ENCODE results near the gene PPFIA4.
A peak's percentile ranks its signal among the peaks of the same experiment; 100 is the strongest.

The PPFIA4 gene

DNA sequence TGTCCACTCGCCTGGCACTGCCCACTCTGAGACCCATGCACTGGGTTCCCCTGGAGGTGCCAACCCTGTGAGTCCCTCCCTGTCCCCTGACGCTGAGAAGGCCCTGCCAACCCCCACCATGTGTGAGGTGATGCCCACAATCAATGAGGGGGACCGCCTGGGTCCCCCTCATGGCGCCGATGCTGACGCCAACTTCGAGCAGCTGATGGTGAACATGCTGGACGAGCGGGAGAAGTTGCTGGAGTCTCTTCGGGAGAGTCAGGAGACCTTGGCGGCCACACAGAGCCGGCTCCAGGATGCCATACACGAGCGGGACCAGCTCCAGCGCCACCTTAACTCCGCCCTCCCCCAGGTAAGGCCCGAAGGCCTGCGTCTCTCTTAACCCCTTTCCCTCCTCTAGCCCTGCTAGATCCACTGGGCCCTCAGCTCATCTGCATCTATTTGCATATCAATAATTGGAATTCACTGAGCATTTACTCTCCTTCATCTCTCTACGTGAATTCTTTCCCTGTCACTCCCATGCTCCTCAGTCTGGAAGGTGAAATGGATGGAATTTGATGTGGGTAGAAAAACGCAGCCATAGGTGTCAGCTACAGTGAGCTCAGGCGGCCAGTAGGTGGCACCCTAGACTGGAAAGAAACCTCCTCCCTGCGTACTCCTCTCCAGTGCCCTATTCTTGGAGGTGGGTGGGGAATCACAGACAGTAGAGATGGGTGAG lies 12.8 kb downstream of the PPFIA4 start:
- peak; percentile 89 for DNase-seq (ENCODE audit: low spot score)
- H3K27ac ChIP-seq: peak overlapping the region; percentile 69
- ChIA-PET POLR2A (ENCODE audit: low non-redundant PET) (no interaction called here), CTCF (interaction anchor here (0.6 to 6.6 kb wide), 56 partner anchors 9 to 1220 kb away, joined by 3 to 197 read pairs (median 5); partner anchors contain the start of genes ADORA1, MYBPH, PPFIA4 and TMEM183A)
- TF ChIP-seq, protein P1, sequence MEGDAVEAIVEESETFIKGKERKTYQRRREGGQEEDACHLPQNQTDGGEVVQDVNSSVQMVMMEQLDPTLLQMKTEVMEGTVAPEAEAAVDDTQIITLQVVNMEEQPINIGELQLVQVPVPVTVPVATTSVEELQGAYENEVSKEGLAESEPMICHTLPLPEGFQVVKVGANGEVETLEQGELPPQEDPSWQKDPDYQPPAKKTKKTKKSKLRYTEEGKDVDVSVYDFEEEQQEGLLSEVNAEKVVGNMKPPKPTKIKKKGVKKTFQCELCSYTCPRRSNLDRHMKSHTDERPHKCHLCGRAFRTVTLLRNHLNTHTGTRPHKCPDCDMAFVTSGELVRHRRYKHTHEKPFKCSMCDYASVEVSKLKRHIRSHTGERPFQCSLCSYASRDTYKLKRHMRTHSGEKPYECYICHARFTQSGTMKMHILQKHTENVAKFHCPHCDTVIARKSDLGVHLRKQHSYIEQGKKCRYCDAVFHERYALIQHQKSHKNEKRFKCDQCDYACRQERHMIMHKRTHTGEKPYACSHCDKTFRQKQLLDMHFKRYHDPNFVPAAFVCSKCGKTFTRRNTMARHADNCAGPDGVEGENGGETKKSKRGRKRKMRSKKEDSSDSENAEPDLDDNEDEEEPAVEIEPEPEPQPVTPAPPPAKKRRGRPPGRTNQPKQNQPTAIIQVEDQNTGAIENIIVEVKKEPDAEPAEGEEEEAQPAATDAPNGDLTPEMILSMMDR (conservative IDR thresholded peaks at IDR 0.05; ENCODE audit: low read depth): peak; percentile 91

DNA sequence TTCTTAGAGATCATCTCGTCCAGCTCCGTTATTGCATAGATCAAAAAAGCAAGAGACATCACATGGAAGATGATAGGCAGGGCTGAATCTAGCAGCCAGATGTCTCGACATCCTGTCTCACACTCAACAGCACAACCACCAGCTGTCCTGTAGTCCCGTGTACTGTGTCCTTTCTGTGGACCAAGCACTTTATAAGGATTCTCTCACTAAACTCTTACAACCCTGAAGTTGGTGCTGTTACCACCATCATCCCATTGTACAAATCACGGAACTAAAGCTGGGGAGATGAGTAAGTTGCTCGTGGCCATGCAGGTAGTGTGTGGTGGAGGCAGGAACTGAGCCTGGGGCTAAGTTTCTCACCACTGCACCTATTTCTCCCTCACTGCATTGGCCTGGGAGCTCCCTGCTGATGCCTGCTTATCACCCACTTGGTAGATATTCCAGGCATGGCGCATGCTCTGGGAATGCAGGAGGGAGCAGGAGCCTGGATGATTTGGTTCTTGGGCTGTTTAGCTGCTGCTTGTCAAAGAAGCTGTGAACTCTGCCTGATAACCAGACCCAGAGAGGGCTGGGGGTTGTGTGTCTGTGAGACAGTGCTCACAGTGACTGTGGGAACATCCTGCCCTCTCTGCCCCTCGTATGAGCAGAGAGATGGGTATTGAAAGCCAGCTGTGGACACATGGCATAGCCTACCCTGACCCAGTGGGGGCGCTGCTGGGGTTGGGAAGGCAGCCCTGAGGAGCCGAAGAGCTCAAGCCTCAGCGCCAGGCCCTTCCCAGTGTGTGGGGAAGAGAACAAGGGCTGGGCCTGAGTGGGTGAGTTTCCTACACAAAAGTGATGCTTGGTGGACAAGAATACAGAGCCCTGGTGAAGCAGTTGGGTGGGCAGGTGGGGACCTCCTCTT lies 13.6 kb downstream of the PPFIA4 start:
- ChIA-PET POLR2A (ENCODE audit: low non-redundant PET) (no interaction called here), CTCF (interaction anchor here (0.6 to 6.6 kb wide), 53 partner anchors 10 to 1221 kb away, joined by 3 to 197 read pairs (median 6); partner anchors contain the start of genes ADORA1, MYBPH, PPFIA4 and TMEM183A)
- TF ChIP-seq, protein P1 (conservative IDR thresholded peaks at IDR 0.05; ENCODE audit: low read depth): peak; percentile 63; the same call in 1 of the 2 replicates
- H3K27ac ChIP-seq: no peak overlapping the region
- DNase-seq (ENCODE audit: low spot score): no peak

DNA sequence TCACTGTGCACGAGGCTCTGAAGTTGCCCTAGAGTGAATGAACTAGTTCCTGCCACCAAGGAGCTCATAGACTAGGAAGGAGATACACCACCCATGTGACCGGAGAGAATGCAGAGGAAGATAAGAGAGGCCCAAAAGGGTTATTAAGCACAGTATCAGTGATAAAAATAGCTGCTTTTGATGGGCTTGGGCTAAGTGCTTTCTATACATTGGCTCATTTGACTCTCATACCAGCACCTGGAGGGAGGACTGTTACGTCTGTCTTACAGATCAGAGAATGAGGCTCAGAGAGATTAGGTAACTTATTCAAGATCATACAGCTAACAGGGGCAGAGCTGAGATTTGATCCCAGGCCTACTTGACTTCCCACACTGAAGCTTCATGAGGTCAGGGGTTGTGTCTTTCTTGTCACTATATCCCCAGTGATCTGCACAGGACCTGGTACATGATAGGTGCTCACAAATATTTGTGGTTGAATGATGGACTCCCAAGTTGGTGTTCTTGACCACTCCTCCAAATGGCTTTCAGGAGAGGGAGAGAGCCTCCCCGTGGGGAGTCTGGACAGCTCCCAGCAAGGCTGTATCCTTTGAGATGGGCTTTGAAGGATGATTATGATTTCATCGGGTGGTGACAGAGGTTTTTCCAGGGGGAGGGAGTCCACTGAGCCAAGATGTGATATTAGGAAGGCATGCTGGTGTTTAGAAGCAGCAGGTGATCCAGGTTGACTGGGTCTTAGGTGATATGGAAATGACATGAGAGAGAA lies 14.4 kb downstream of the PPFIA4 start:
- TF ChIP-seq, protein P1 (conservative IDR thresholded peaks at IDR 0.05; ENCODE audit: low read depth): no peak
- CTCF ChIA-PET: interaction anchor here (0.6 to 6.6 kb wide), 24 partner anchors 9 to 1095 kb away, joined by 3 to 197 read pairs (median 9); partner anchors contain the start of genes ADORA1, MYBPH and PPFIA4
- DNase-seq (ENCODE audit: low spot score): no peak
- H3K27ac ChIP-seq: no peak overlapping the region
- POLR2A ChIA-PET (ENCODE audit: low non-redundant PET): no interaction called here

DNA sequence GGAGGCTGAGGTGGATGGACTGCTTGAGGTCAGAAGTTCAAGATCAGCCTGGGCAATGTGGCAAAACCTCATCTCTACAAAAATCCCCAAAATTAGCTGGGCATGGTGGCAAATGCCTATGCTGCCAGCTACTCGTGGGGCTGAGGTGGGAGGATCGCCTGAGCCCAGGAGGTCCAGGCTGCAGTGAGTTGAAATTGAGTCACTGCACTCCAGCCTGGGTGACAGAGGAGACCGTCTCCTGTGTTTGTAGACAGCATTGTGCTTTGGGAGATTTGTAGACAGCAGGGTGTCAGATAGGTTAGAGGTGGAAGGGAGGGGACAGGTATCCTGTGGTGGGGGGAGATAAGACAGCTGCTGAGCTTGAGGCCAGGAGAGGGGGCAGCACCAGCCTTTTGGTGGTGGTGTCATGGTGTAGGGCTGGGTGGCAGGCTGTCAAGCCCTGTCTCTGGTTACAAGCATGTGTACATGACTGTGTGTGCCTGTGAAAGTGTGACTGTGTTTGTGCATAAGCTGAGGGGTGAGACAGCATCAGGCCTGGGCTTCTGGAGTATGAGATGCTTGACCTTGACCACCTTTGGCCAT lies 15.2 kb downstream of the PPFIA4 start:
- no peak overlapping the region for H3K27ac ChIP-seq
- DNase-seq (ENCODE audit: low spot score): no peak
- CTCF ChIA-PET: interaction anchor here (0.6 to 6.6 kb wide), 10 partner anchors 8 to 228 kb away, joined by 3 to 197 read pairs (median 26); partner anchors contain the start of genes ADORA1 and MYBPH
- POLR2A ChIA-PET (ENCODE audit: low non-redundant PET): no interaction called here
- TF ChIP-seq, protein P1 (conservative IDR thresholded peaks at IDR 0.05; ENCODE audit: low read depth): no peak

DNA sequence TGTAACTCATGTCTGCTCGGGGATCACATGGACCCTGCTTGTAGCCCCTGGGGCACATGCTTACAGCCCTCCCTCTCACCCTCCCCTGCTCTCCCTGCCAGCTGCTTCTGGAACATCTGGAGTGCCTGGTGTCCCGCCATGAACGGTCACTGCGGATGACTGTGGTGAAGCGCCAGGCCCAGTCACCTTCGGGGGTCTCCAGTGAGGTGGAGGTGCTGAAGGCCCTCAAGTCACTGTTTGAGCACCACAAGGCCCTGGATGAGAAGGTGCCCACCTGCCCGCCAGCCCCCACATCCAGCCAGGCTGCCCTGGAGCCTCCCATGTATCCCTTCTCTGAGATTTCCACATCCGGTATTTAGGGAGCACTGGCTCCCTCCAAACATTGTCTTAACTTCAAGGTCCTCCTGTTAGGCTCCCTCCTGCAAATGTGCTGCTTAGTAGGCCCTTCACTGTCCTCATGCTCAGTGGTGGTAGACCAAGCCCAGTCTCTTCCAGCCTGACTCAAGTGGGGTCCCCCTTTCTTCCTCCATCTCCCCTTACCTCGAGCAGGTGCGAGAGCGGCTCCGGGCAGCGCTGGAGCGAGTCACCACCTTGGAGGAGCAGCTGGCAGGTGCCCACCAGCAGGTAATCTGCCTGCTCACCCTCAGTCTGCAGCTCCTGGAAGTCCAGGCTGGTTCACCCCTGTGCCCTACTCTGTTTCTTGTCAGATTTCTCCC lies 17.7 kb downstream of the PPFIA4 start:
- CTCF ChIA-PET: interaction anchor here (0.7 to 3.2 kb wide), 6 partner anchors 128 to 229 kb away, joined by 3 to 28 read pairs (median 4); no protein-coding TSS in a partner anchor

More for the DNA sequence above, 17.7 kb downstream of the PPFIA4 start:
- TF ChIP-seq, protein P1 (conservative IDR thresholded peaks at IDR 0.05; ENCODE audit: low read depth): no peak
- no peak overlapping the region for H3K27ac ChIP-seq
- no peak for DNase-seq (ENCODE audit: low spot score)
- POLR2A ChIA-PET (ENCODE audit: low non-redundant PET): no interaction called here

Data from RWPE1 (cell line).